ENCODE data around the gene ITGAL. TPM values are rescaled to one million over a fixed set of nuclear protein-coding genes. Genes with fewer than 3 reads are reported as not detected.
A peak's percentile ranks its signal among the peaks of the same experiment; 100 is the strongest.

ITGAL gene
- total and polyA plus RNA-seq, 2 of the 8 experiments (the other 6 are each of a cell fraction or from before 2014, with no cell fraction given), result not detected

DNA sequence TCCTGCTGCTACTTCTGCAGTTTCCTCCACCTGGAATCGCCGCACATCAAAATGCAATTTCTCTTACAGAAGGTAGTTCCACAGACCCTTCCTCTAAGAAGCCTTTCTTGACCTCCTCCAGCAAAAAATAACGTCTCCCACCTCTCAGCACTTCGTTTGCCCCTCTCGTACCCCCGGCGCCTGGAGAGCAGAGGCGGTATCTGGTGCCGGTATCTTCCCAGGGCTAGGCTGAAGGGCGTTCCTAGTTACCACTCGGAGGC is 43.2 kb upstream of the ITGAL start:
- peak overlapping the region; percentile 63 to 85 (median 80) for H3K4me3 ChIP-seq (ENCODE audit: extremely low read depth in 1 of 4, insufficient read depth in 2 of 4, low read depth in 3 of 4, low read length in 4 of 4)
- ChIA-PET CTCF (ENCODE audit: partially characterized antibody) (interaction anchor here (0.6 to 2.5 kb wide), 40 partner anchors 11 to 484 kb away, joined by 3 to 17 read pairs (median 5); partner anchors contain the start of genes ZNF689, ZNF747, ZNF764 and ZNF771), POLR2A (ENCODE audit: partially characterized antibody) (interaction anchor here (0.5 to 2.3 kb wide), 15 partner anchors 11 to 207 kb away, joined by 3 to 15 read pairs (median 4); partner anchors contain the start of genes ZNF48 and ZNF747)
- H3K4me2 ChIP-seq (ENCODE audit: insufficient read depth in 1 of 2, low read depth in 2 of 2, low read length in 2 of 2), result peak overlapping the region; percentile 55 to 83
- H3K9ac ChIP-seq (replicated peaks in 1 of 4; ENCODE audit: extremely low read depth in 1 of 4, low read depth in 3 of 4, low read length in 3 of 4), result peak overlapping the region; percentile 13 to 60 (median 46); a peak in 6 of 7 replicates
- no peak overlapping the region for H2BK15ac ChIP-seq (ENCODE audit: low read length)
- WGBS, 2 experiments (ENCODE audit: extremely low coverage in 1 of 2, insufficient coverage in 1 of 2, insufficient read length in 1 of 2, insufficient replicate concordance in 2 of 2, low coverage in 1 of 2, low lambda C conversion rate in 2 of 2, missing lambda C conversion rate in 1 of 2), result 3% methylated on average over 11 of the region's 11 CpGs; no CpG with 5 or more reads in 1 of the 2 experiments
- no peak overlapping the region for H3K56ac ChIP-seq (replicated peaks; ENCODE audit: insufficient read length, low read depth, low read length)
- no peak overlapping the region for H2BK20ac ChIP-seq (ENCODE audit: low read length)
- DNase-seq (ENCODE audit: low read depth in 1 of 2, low spot score in 2 of 2) (no peak), FAIRE-seq (no peak)
- peaks cover 0 to 6% (median 4%) of the 10 kb centered on the region in 4 experiments; a peak in 4 of 7 replicates for H3K4me1 ChIP-seq (replicated peaks in 1 of 4; ENCODE audit: control insufficient read depth in 3 of 4, insufficient read depth in 4 of 4, low read length in 3 of 4)
- peaks cover 7% of the 10 kb centered on the region; the same call in 1 of the 2 replicates for H3K23me2 ChIP-seq (ENCODE audit: low read depth, low read length)
- H3K9me3 ChIP-seq (ENCODE audit: insufficient read depth in 2 of 2, low read depth in 1 of 2, low read length in 1 of 2), result no peaks in the 10 kb centered on the region
- no peak overlapping the region for H3K14ac ChIP-seq (ENCODE audit: insufficient read length)
- peaks cover 2 to 4% of the 10 kb centered on the region in 2 experiments for H4K20me1 ChIP-seq (replicated peaks in 1 of 2; ENCODE audit: control insufficient read depth in 1 of 2, insufficient read depth in 2 of 2, low read length in 2 of 2)
- peak overlapping the region; percentile 16 for H3K4ac ChIP-seq (replicated peaks; ENCODE audit: insufficient read length, low read depth, low read length)
- peaks cover 8 to 19% (median 11%) of the 10 kb centered on the region in 4 experiments; a peak in 7 of 8 replicates for H3K36me3 ChIP-seq (ENCODE audit: control insufficient read depth in 2 of 4, insufficient read depth in 4 of 4, low read length in 3 of 4)
- no peak overlapping the region for H2AK5ac ChIP-seq (ENCODE audit: low read depth, low read length)
- 0 out of 2 replicates have a peak overlapping the region, but pooled peaks have one; percentile 76 for H2BK12ac ChIP-seq (ENCODE audit: low read depth, low read length)
- H3K79me1 ChIP-seq (ENCODE audit: low read depth, low read length), result peaks cover 3% of the 10 kb centered on the region; the same call in 1 of the 2 replicates
- H3K79me2 ChIP-seq (ENCODE audit: control insufficient read depth in 1 of 2, insufficient read depth in 2 of 2, low read length in 2 of 2), result peaks cover 0 to 23% of the 10 kb centered on the region in 2 experiments; a peak in 2 of 4 replicates
- no peaks in the 10 kb centered on the region for H3K27me3 ChIP-seq (replicated peaks in 1 of 4; ENCODE audit: control insufficient read depth in 3 of 4, extremely low read depth in 1 of 4, insufficient read depth in 3 of 4, low read length in 3 of 4)
- H4K91ac ChIP-seq (replicated peaks; ENCODE audit: insufficient read length, low read length), result peak overlapping the region; percentile 25
- peak overlapping the region; percentile 91; the same call in 1 of the 2 replicates for H4K8ac ChIP-seq (ENCODE audit: extremely low read depth, insufficient read depth, low read length)
- no peak overlapping the region for H2BK120ac ChIP-seq (replicated peaks; ENCODE audit: low read depth, low read length)
- H2BK5ac ChIP-seq (ENCODE audit: low read depth, low read length), result peak overlapping the region; percentile 67; the same call in 1 of the 2 replicates
- H3K27ac ChIP-seq (ENCODE audit: low read depth, low read length), result peak overlapping the region; percentile 34; the same call in 1 of the 2 replicates
- no peak overlapping the region for H4K5ac ChIP-seq (ENCODE audit: insufficient read length, low read depth, low read length)
- peak overlapping the region; percentile 60 for H3K18ac ChIP-seq (ENCODE audit: extremely low read depth, low read length)
- no peak overlapping the region for H3K23ac ChIP-seq (ENCODE audit: insufficient read length)
- no peak for TF ChIP-seq RNF2 (IDR thresholded peaks at IDR 0.05; ENCODE audit: borderline replicate concordance, low read depth, low read length, missing control alignments, poor library complexity, severe bottlenecking)
- peak in 1 of 2 experiments; percentile 57; a peak in 1 of 4 replicates for TF ChIP-seq SIN3A (conservative IDR thresholded peaks at IDR 0.05 in 1 of 2, IDR thresholded peaks at IDR 0.05 in 1 of 2; ENCODE audit: low read depth in 1 of 2, low read length in 2 of 2)
- H2AFZ ChIP-seq (ENCODE audit: low read length), result no peak overlapping the region
